Nephron progenitor cell (in vitro differentiated cells): ENCODE results near the gene BZW1.

Experiments
- DNase-seq: peaks from one replicate; pipeline ENCODE4 v3.0.0; 2021
- H3K27ac Mint-ChIP-seq: 2 replicates; pipeline ENCODE4 v1.8.0; 2021; ENCODE audit warnings: mild to moderate bottlenecking, moderate library complexity, mixed read lengths
- H3K27me3 Mint-ChIP-seq: 2 replicates; pipeline ENCODE4 v1.8.0; 2021; ENCODE audit warnings: mild to moderate bottlenecking, low read depth, mixed read lengths; ENCODE audit not compliant: poor library complexity
- H3K36me3 Mint-ChIP-seq: 2 replicates; pipeline ENCODE4 v1.8.0; 2021; ENCODE audit warnings: low read depth, mixed read lengths
- H3K4me1 Mint-ChIP-seq: 2 replicates; pipeline ENCODE4 v1.8.0; 2021; ENCODE audit warnings: mixed read lengths
- H3K4me3 Mint-ChIP-seq: 2 replicates; pipeline ENCODE4 v1.8.0; 2021; ENCODE audit warnings: mild to moderate bottlenecking, moderate library complexity, mixed read lengths
- H3K9me3 Mint-ChIP-seq: 2 replicates; pipeline ENCODE4 v1.8.0; 2021; ENCODE audit warnings: mild to moderate bottlenecking, moderate library complexity, mixed read lengths
- TF ChIP-seq, protein P1 (sequence below): fragments of 200-600 bp; sonication (generic); IDR thresholded peaks from 2 replicates; pipeline ENCODE4 v1.5.0; 2021; ENCODE audit warnings: antibody characterized with exemption

The BZW1 gene

GRCh38 chr2:200852605-200853004 lies 40.9 kb downstream of the BZW1 start:
- Mint-ChIP-seq H3K4me3 (no peak overlapping the region), H3K9me3 (no peaks in the 10 kb centered on the region), H3K4me1 (no peaks in the 10 kb centered on the region), H3K27ac (peak overlapping the region; percentile 79), H3K36me3 (peaks cover 65% of the 10 kb centered on the region), H3K27me3 (peaks cover 2% of the 10 kb centered on the region)
- DNase-seq = no peak
- TF ChIP-seq, protein P1, sequence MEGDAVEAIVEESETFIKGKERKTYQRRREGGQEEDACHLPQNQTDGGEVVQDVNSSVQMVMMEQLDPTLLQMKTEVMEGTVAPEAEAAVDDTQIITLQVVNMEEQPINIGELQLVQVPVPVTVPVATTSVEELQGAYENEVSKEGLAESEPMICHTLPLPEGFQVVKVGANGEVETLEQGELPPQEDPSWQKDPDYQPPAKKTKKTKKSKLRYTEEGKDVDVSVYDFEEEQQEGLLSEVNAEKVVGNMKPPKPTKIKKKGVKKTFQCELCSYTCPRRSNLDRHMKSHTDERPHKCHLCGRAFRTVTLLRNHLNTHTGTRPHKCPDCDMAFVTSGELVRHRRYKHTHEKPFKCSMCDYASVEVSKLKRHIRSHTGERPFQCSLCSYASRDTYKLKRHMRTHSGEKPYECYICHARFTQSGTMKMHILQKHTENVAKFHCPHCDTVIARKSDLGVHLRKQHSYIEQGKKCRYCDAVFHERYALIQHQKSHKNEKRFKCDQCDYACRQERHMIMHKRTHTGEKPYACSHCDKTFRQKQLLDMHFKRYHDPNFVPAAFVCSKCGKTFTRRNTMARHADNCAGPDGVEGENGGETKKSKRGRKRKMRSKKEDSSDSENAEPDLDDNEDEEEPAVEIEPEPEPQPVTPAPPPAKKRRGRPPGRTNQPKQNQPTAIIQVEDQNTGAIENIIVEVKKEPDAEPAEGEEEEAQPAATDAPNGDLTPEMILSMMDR = no peak

DNA sequence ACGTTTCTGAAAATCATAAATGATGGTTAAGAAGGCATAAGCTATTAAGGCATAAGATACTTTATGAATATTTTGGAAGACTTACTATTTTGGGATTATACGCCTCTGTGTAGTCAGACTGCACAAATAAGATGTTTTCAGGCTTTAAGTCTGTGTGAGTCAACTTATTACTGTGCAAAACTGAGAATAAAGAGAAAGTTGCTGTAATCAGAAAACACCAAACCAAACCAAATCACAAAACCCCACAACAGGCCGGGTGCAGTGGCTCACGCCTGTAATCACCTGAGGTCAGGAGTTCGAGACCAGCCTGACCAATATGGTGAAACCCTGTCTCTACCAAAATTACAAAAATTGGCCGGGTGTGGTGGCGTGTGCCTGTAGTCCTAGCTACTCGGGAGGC lies 45.1 kb downstream of the BZW1 start:
- H3K9me3 Mint-ChIP-seq = no peaks in the 10 kb centered on the region
- TF ChIP-seq, protein P1 = no peak
- no peaks in the 10 kb centered on the region for H3K27me3 Mint-ChIP-seq
- no peak for DNase-seq
- H3K4me3 Mint-ChIP-seq = no peak overlapping the region
- H3K27ac Mint-ChIP-seq = no peak overlapping the region
- H3K4me1 Mint-ChIP-seq = peaks cover 37% of the 10 kb centered on the region
- H3K36me3 Mint-ChIP-seq = peaks cover 93% of the 10 kb centered on the region

DNA sequence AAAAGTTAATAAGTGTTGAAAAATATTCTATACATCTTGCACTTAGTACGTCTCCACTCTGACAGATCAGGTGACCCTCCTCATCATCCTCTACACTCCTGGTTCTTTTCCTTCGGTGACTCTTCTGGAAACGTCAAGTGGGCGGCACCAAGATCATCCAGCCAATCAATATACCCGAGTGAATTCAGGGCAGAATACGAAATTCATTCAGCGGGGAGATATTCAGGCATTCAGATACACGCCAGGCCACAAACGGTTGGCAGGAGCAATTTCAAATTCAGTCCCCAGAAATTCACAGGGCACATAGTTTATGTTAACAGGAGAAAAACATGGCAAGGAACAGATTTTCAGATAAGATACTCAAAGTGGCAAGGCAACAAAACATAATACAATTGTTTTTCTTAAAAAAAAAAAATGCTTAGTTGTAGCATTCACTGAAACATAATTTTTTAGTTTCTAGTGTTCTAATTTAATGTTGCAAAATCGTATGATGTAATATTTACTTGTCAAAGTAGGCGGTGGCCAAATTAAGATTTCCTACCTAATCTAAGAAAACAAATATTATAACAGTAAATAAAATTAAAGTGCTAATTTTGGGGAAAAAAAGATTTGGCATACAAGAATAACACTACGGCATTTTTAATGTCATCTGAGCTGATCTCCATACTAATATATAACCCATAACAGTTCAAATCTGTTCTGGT lies 48.5 kb downstream of the BZW1 start:
- Mint-ChIP-seq H3K27ac (peak overlapping the region; percentile 46), H3K27me3 (no peaks in the 10 kb centered on the region), H3K4me1 (peaks cover 54% of the 10 kb centered on the region), H3K36me3 (peaks cover 70% of the 10 kb centered on the region), H3K9me3 (peaks cover 3% of the 10 kb centered on the region), H3K4me3 (peak overlapping the region; percentile 98)
- TF ChIP-seq, protein P1 = no peak
- no peak for DNase-seq

GRCh38 chr2:200861617-200862155 lies 50.0 kb downstream of the BZW1 start:
- H3K9me3 Mint-ChIP-seq = peaks cover 3% of the 10 kb centered on the region
- H3K36me3 Mint-ChIP-seq = peaks cover 61% of the 10 kb centered on the region
- H3K4me1 Mint-ChIP-seq = peaks cover 54% of the 10 kb centered on the region
- DNase-seq = no peak
- peak overlapping the region; percentile 98 for H3K4me3 Mint-ChIP-seq
- H3K27me3 Mint-ChIP-seq = no peaks in the 10 kb centered on the region
- TF ChIP-seq, protein P1 = no peak
- peak overlapping the region; percentile 85 for H3K27ac Mint-ChIP-seq

GRCh38 chr2:200862532-200863000 lies 50.9 kb downstream of the BZW1 start:
- H3K9me3 Mint-ChIP-seq = peaks cover 3% of the 10 kb centered on the region

More at GRCh38 chr2:200862532-200863000, 50.9 kb downstream of the BZW1 start:
- Mint-ChIP-seq H3K4me3 (peak overlapping the region; percentile 98), H3K27me3 (no peaks in the 10 kb centered on the region), H3K4me1 (peaks cover 54% of the 10 kb centered on the region), H3K27ac (peak overlapping the region; percentile 100), H3K36me3 (peaks cover 52% of the 10 kb centered on the region)
- TF ChIP-seq, protein P1 = no peak
- no peak for DNase-seq
